GM19023 (cell line): ENCODE results near the gene HOXB6.

Experiments
- ATAC-seq: cut with Tn5 transposase; IDR thresholded peaks from one replicate; pipeline ENCODE4 v1.9.1; 2021; ENCODE audit warnings: mild to moderate bottlenecking, moderate library complexity; ENCODE audit not compliant: unreplicated experiment

HOXB6 gene

DNA sequence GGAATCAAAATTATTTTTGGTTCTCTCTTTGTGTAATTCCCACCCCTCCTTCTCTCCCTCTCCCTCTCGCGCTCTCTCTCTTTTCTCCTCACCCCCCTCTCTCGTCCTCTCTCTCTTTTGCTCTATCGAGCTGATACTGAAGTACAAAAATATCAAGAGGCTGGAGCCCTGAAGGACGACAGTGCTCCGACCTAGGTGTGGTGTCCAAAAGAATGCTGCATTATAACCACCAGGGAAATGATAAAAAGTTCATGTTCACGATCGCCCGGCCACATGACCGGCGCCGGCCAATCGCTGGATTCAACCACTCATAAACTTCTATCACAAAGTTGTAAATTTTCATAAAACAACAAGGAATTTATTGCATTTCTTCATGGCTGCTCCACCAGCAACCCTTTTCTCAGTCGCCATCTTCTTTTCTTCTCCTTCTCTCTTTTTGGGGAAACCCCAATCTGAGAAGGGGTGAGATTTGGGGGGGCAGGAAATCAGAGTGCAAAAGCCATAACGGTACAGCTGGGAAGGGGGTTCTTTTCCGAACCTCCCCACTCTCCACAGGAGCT lies at the start of gene HOXB6:
Gene HOXB6, minus strand, starts transcription at position 217 of the 560 bp plus-strand sequence. CDS start 6,836 bp downstream, outside the sequence.
- no peak for ATAC-seq

GRCh38 chr17:48649741-48650140 lies 45.0 kb upstream of the HOXB6 start:
- ATAC-seq: no peak

DNA sequence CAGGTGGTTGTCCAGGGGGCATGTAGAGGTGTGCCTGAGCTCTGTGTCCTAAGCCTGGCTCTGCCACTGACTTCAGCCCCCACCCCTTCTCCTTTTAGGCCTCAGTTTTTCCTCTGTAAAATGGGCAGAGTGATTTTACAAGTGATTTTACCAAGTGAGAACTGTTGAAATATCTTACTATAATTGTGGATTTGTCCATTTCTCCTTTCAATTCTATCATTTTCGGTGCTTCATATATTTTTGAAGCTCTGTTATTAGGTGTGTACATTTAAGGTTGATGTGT lies 43.1 kb upstream of the HOXB6 start:
- ATAC-seq: no peak

- ATAC-seq: no peak
Observed at GRCh38 chr17:48647103-48647962, 42.5 kb upstream of the HOXB6 start.

- ATAC-seq: no peak
Observed at GRCh38 chr17:48646183-48647102, 41.7 kb upstream of the HOXB6 start.

- ATAC-seq: no peak
Observed at GRCh38 chr17:48645639-48646182, 40.9 kb upstream of the HOXB6 start.

GRCh38 chr17:48644910-48645557 lies 40.2 kb upstream of the HOXB6 start:
- ATAC-seq: no peak

GRCh38 chr17:48644159-48644558 lies 39.4 kb upstream of the HOXB6 start:
- ATAC-seq: no peak

DNA sequence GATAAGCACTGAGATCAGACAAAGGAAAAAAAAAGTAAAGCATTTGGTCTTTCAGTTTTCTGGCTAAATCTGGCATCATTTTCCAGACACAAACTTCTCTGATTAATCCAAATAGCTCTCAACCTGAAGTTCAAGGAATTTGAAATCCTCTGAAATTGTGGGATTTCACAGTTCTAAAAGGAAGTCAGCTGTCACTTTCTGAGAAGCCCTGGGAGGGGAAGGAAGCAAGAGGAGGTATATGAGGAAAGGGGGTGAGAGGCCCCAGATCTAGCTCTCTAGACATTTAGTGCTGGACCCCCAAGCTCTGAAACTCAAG lies 38.9 kb upstream of the HOXB6 start:
- ATAC-seq: no peak

GRCh38 chr17:48642843-48643696 lies 38.3 kb upstream of the HOXB6 start:
- ATAC-seq: no peak

- ATAC-seq: no peak
Observed at GRCh38 chr17:48642059-48642842, 37.5 kb upstream of the HOXB6 start.

DNA sequence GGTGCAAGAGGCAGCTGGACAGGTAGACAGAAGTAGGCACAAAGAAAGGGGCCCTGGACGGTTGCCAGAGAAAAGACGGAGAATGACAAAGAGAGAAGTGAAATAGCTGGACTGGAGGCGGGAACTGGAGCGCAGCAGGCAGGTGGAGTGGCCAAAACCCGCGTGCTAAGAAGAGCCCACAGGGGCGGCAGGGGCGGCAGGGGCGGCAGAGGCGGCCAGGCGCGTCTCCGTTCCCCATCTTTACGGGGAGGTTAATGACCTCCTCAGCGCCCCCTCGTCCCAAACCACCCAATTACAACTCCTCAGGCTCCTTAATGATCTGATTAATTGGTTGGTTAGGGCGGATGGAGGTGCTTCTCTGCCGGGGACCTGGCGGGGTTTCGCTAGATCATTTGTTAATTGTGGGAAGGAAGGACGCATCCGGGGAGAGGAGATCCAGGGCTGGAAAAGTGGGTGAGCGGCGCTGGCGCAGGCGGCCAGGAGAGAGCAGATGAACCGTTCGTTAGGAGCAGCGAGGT lies 36.8 kb upstream of the HOXB6 start:
- no peak for ATAC-seq

DNA sequence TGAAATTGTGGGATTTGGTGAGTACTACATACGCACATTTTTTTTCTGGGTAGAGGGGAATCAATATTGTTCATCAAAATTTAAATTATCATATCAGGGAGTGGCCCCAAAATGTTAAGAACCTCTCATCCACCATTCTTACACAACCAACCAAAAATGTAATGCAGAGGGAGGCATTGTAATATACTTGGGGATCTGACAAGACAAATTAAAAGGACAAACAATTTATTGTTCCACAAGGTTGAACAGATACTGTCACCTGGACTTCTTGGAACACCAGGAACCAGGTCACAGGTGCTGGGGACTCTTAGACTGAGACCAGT lies 36.0 kb upstream of the HOXB6 start:
- ATAC-seq: no peak

DNA sequence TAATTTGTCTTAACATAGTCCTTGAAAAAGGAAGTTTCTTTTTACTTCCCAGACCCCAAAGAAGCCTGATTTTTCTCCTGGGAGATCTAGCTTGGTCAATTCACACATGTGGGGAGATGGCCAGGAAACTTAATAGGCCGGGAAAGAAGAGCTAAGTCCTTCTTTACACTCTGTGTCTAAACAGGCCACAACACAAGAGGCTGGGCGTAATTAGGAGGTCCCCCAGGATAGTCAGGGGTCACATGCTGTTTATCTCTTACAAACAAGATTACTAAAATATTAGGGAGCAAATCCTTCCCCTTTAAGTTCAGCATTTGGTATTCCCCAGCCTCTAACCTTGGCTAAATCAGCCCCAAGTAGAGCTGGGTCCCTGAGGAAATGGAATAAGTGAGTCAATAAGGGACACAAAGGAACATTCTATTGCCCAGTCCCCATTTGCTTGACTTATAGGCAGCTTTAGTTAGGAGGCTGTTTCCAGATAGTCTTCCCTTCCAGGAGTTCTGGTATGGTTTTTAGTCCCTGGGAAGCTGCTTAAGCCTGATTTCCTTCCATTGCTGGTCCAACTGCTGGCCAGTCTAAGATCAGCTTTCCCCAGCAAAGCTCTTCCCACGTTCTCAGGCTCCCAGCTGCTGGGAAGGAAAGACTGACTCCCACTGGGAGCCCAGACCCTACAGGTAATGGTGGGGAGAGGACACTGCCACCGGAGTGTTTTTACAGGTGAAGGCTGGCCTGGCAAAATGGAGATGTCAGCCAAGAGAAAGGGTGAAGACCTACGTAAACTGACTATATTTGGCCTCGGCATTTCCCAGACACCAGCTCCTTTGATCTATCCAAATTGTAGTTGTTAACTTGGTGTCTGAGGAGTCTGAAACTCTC lies 35.4 kb upstream of the HOXB6 start:
- no peak for ATAC-seq

GRCh38 chr17:48639136-48639535 lies 34.4 kb upstream of the HOXB6 start:
- ATAC-seq: no peak

DNA sequence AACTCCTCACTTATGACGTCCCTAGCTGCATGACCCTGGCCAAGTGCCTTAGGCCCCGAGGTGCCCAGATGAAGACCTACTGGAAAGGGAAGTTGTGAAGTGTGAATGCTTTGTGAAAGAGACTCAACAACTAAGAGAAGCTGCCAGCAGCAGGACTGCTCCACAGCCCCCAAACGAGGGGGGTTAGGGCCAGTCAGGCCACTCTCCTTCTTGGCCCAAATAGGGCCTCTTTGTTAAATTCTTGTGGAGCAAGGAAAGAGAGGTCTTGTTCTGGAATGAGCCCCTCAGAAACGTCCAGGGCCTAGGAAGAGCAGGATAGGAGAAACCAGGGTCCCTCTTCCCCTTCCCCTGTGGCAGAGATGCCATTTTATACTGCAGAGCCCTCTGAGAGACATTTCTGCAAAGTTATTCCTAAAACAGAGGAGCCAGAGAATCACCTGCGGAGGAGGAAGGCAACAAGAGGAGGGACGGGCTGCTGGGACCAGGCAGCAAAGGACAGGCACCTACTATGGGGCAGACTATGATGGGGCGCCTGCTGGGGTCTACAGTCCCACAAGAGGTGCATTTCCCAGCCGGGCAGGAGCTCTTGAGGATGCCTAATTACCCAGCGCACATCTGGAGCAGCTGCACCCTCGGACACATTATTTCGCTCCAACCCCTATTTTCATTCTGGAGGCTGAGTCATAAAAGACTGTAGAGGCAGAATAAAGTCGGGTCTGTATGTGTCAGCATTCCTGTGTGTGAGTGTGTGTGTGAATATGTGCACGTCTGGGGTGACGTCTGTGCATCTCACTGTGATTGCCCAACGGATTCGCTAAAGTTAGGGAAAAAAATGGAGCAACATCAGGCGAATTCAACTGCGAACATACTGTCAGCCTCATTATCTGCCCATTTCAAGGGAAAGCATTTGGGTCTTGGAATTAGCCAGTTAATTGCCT lies 32.8 kb upstream of the HOXB6 start:
- ATAC-seq: no peak
